Kidney (tissue), 14 donors: ENCODE data around the gene C2CD4D. TPM values are rescaled to one million over a fixed set of nuclear protein-coding genes. Genes with fewer than 3 reads are reported as not detected.

ENCODE experiments used
- DNase-seq, 5 donors: peaks; one replicate each; pipeline ENCODE4 v3.0.0-alpha.2; 2013 to 2020
- FAIRE-seq: peaks from 2 replicates; lab custom pipeline; 2012; peaks lifted over from hg19 to GRCh38; lab: Jason Lieb, UNC
- H3K27ac ChIP-seq, 2 donors: one replicate each; pipeline ENCODE4 v1.7.0; 2013; ENCODE audit warnings: low read depth in 2 of 2, low read length in 2 of 2, inconsistent platforms in 1 of 2
- H3K27me3 ChIP-seq: one replicate; pipeline ENCODE4 v1.7.1; 2013; ENCODE audit warnings: low read length, inconsistent platforms; ENCODE audit not compliant: control insufficient read depth, insufficient read depth
- H3K36me3 ChIP-seq, 3 donors: one replicate each; pipeline versions ENCODE4 v1.7.0 to v1.7.1; 2013; ENCODE audit warnings: low read length in 3 of 3, control low read depth in 1 of 3, inconsistent platforms in 1 of 3; ENCODE audit not compliant: insufficient read depth in 3 of 3, control insufficient read depth in 2 of 3
- H3K4me1 ChIP-seq, 3 donors: one replicate each; pipeline versions ENCODE4 v1.7.0 to v1.7.1; 2013; ENCODE audit warnings: low read length in 3 of 3, inconsistent platforms in 1 of 3, low read depth in 1 of 3; ENCODE audit not compliant: control insufficient read depth in 2 of 3, insufficient read depth in 2 of 3
- H3K4me3 ChIP-seq, 3 donors: one replicate each; pipeline versions ENCODE4 v1.7.0 to v1.8.1; 2013; ENCODE audit warnings: low read length in 3 of 3, control low read depth in 1 of 3, inconsistent platforms in 1 of 3
- H3K9ac ChIP-seq, 3 donors: one replicate each; pipeline versions ENCODE4 v1.7.0 to v1.7.1; 2013; ENCODE audit warnings: low read length in 3 of 3, control low read depth in 1 of 3, inconsistent platforms in 1 of 3
- H3K9me3 ChIP-seq, 3 donors: one replicate each; pipeline versions ENCODE4 v1.7.0 to v1.7.1; 2013; ENCODE audit warnings: low read length in 3 of 3, control low read depth in 1 of 3, inconsistent platforms in 1 of 3; ENCODE audit not compliant: control insufficient read depth in 2 of 3, insufficient read depth in 1 of 3
- CTCF ChIP-seq: IDR thresholded peaks from 3 replicates; pipeline ENCODE4 v1.5.1; 2012; ENCODE audit warnings: mild to moderate bottlenecking, moderate library complexity, borderline replicate concordance; ENCODE audit not compliant: insufficient read depth; ENCODE audit errors: extremely low read depth
- intact Hi-C: fragments of 100-400 bp; cut with DNase I; formaldehyde crosslinking; loops from one replicate; pipeline ENCODE4 v1.11.1; 2022
- polyA plus RNA-seq: library from polyadenylated mRNA; stranded (reverse); fragments of 350-450 nt; fragmentation: Illumina TruSeq; extraction: RNeasy Lipid Tissue Mini Kit (QIAGEN cat#74804); gene quantifications from one replicate; pipeline ENCODE4 v1.2.3, GENCODE V29; 2014; ENCODE audit warnings: low read depth, low replicate concordance; ENCODE audit not compliant: insufficient read depth
- total RNA-seq: library from RNA; stranded (reverse); fragmentation: NEBNext Ultra II Directional; extraction: Animal tissue kit (Norgen Biotek cat#: 25700); gene quantifications from one replicate; pipeline ENCODE4 v1.2.1, GENCODE V29; 2021
- donor health status: control.
- donor health status: control.
- donor health status: control.
- donor health status: control.
- donor health status: control.
- donor health status: DM: yes; HTN: yes; CAD: no.
- donor health status: Normal renal cell carcinoma (clear cell type).

C2CD4D gene
- total and polyA plus RNA-seq, 2 donors from 2014 or later = 0.43 to 0.57 TPM

GRCh38 chr1:151871284-151872030 lies 31.8 kb upstream of the C2CD4D start:
- Histone ChIP-seq H3K9me3 (no peaks in the 10 kb centered on the region), H3K4me1 (no peaks in the 10 kb centered on the region), H3K36me3 (peaks cover 2 to 4% (median 3%) of the 10 kb centered on the region in 3 donors), H3K9ac (no peak overlapping the region), H3K4me3 (no peak overlapping the region), H3K27me3 (no peaks in the 10 kb centered on the region), H3K27ac (no peak overlapping the region)
- no peak for DNase-seq
- TF ChIP-seq CTCF = no peak
- no peak for FAIRE-seq
- intact Hi-C loops = no loop called here

GRCh38 chr1:151868486-151868885 lies 28.9 kb upstream of the C2CD4D start:
- H3K4me3 ChIP-seq = no peak overlapping the region
- no peak overlapping the region for H3K27ac ChIP-seq
- no peaks in the 10 kb centered on the region for H3K27me3 ChIP-seq
- no peak for FAIRE-seq
- no peaks in the 10 kb centered on the region for H3K9me3 ChIP-seq
- intact Hi-C loops = no loop called here
- H3K36me3 ChIP-seq = no peaks in the 10 kb centered on the region
- no peak for TF ChIP-seq CTCF
- H3K9ac ChIP-seq = no peak overlapping the region
- H3K4me1 ChIP-seq = no peaks in the 10 kb centered on the region
- peak in 2 of 5 donors; percentile 21 to 43 for DNase-seq

GRCh38 chr1:151867765-151868411 lies 28.3 kb upstream of the C2CD4D start:
- Histone ChIP-seq H3K4me1 (no peaks in the 10 kb centered on the region), H3K36me3 (no peaks in the 10 kb centered on the region), H3K4me3 (no peak overlapping the region), H3K27me3 (no peaks in the 10 kb centered on the region), H3K9ac (no peak overlapping the region), H3K9me3 (no peaks in the 10 kb centered on the region), H3K27ac (no peak overlapping the region)
- TF ChIP-seq CTCF = no peak
- intact Hi-C loops = no loop called here
- DNase-seq (no peak), FAIRE-seq (no peak)
